GM11168 (cell line): Measurements from ENCODE around the gene ORM1.

Source experiments
- in situ Hi-C: fragments of 300-500 bp; cut with MboI; formaldehyde crosslinking; loops from one replicate; pipeline ENCODE4 v1.12.0; 2022; ENCODE audit warnings: low sequenced_read_pairs; ENCODE audit not compliant: unreplicated experiment

Gene ORM1

DNA sequence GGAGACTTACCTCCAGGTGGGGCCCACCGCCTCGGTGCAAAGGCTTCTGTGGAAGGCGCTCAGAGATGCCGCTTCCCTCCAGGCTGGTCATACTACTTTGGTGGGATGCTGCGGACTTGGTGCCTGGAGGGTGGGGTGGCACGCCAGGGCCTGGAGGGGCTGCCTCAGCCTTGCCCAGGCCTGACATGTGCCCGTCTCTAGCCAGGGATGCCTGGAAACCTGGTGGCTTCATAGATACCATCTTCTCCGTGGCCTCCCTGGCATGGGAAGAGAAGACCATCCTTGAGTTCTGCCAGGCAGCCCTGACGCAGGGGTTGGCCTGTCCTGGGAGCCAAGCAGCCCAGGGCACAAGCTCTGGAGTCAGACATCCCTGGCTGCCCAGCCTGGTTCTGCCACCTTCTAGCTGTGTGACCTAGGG, 35.0 kb downstream of the ORM1 start:
- in situ Hi-C loops = no loop called here

DNA sequence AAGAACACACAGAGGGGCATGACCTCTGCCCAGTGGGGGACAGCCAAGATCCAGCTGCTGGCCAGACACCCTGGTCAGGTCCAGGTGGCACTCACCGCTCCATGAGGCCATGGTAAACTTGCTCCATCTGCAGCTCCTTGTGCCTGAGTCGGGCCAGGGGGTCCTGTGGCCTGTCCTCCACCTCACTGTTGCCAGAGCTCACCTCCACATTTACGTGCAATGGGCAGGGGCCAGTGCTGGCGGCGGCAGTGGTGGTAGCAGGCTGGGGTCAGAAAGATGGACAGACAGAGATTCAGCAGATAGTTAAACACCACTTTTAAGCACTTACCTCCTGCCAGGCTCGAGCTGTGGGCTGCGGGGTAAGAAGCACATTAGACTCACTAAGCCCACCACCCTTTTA, 36.9 kb downstream of the ORM1 start:
- in situ Hi-C loops = no loop called here

- in situ Hi-C loops = no loop called here
Measured at GRCh38 chr9:114361542-114361941, 38.6 kb downstream of the ORM1 start.

DNA sequence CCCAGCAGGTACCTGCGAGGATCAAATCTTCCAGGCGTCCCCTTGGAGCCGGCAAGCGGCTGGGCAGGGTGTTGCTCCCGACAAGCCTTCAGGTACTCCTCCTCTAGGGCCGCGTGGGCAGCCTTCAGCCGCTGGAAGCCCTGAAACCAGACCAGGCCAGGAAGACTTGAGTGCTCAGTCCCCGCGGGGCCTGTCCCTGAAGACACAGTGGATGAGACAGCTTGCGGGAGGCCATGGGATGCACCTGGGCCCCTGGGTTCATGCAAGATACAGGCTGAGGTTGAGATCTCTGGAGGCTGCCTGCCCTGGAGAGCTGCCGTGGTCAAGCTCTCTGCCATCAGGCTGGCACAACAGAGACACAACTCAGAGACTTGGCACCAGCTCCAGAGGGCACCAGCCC, 39.5 kb downstream of the ORM1 start:
- in situ Hi-C loops = no loop called here

- in situ Hi-C loops = no loop called here
Measured at GRCh38 chr9:114363424-114363823, 40.5 kb downstream of the ORM1 start.

DNA sequence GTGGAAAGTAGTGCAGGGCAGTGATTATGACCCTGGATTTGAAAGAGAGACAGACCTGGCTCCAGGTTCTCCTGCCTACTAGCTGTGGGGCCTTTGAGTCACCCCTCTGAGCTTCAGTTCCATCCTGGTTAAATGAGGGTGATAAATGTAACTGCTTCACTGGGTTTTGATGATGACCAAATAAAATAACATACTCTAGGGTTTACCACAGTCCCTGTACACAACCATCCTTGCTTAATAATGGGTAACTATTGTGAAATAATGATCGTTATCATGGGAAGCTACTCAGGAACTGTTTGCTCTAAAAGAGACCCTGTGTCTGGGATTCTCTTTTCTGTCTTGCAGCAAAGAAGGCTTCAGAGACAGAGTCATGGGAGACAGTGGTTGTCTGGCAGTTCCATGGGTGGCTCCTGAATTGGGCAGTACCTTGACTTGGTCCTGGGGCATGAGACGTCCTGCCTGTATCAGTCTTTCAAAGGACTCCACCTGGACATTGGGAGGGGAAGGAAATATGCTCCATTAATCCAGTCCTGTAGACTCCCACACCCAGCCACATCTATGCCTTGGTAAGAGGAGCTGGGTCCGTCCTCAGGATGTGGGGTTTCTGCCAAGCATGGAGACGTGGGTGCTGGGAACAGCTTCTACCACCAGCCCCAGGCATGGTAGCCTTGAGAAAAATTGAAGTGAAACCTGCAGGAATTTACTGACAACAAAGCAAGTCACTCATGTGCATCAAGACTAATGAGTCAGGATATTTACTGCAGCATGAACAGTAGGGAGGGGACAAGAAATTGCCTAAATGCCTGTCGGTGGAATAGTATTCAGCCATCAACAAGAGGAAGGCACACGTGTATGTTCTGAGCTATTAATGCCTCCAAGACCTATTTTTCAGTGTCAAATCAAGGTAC, 41.5 kb downstream of the ORM1 start:
- in situ Hi-C loops = no loop called here

DNA sequence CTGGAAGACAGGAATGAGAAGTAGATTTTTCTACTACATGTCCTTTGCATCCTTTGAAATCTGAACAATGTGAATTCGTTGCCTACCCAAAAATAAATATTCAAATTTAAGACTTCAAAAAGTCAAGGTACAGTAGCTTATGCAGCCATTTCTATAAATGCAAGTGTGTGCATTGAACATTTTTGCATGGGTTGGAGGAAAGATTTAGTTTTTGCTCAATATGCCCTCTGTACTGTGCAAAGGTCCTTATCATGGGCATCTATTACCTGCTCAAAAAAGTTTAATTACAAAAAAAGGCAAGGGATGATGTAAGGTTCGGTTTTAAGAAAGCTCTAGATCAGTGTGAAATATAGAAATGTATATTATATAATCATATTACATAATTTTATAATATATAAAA, 42.3 kb downstream of the ORM1 start:
- in situ Hi-C loops = no loop called here

DNA sequence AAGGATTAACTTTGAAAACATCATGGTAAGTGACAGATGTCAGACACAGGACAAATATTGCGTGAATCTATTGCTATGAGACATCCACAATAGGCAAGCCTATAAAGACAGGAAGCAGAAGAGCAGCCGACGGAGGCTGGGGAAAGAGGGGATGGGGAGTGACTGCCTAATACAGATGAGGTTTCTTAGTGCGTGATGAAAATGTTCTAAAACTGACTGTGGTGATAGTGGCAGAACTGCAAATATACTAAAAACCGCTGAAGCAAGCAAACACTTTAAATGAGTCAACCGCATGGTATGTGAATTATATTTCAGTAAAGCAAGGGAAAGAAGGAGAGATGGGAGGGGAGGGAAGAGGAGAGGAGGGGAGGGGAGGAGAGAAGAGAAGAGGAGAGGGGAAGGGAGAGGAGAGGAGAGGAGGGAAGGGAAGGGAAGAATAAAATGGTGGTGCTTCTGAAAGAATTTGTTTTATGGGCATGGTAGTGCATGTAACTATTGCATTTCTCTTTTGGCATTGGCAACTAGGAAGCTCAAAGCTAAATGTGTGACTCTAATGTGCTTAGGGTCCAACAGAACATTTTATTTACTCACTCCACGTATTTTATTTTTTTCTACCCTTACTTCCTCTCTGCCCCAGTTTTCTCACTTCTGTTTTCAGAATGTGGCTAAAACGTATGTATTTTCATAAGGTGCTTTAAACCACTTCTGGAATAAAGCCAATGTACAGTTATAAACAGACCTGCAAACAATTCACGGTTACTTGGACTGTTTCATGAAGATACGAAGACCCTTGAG, 43.6 kb downstream of the ORM1 start:
- in situ Hi-C loops = no loop called here

GRCh38 chr9:114367366-114367765, 44.5 kb downstream of the ORM1 start:
- in situ Hi-C loops = no loop called here

GRCh38 chr9:114367772-114368569, 45.1 kb downstream of the ORM1 start:
- in situ Hi-C loops = no loop called here

DNA sequence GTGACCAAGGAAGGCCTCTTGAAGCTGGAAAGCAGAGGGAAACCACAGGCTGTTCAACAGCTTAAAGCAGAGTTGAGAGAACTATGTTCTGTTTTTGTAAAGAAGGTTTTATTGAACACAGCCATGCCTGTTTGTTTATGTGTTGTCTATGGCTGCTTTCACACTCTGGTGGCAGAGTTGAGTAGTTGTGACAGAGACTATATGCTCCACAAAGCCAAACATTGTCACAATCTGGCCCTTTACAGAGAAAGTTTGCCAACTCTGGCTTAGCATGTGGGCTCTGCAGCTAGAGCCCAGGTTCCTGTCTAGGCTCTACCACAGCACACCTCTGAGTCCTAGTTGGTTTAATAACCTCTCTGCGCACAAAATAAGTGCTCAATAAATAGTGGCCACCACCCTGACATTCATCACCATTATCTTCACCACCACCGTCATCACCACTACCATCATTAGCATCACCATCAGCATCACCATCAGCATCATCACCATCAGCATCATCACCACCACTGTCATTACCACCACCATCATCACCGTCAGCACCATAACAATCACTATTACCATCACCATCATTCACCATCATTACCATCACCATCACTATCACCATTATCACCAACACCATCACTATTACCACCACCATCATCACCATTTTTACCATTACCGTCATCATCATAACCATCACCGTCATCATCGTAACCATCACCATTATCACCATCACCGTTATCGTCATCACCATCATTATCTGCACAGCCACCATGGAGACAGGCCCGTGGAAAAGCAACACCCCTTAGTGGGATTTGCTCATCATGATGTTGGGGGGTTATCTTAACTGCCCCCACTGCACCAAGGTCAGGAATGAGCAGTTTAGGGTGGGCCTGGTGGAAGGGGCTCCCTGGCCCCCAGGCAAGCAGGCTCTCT, 46.6 kb downstream of the ORM1 start:
- in situ Hi-C loops = no loop called here

- in situ Hi-C loops = no loop called here
Measured at GRCh38 chr9:114370251-114370967, 47.5 kb downstream of the ORM1 start.

DNA sequence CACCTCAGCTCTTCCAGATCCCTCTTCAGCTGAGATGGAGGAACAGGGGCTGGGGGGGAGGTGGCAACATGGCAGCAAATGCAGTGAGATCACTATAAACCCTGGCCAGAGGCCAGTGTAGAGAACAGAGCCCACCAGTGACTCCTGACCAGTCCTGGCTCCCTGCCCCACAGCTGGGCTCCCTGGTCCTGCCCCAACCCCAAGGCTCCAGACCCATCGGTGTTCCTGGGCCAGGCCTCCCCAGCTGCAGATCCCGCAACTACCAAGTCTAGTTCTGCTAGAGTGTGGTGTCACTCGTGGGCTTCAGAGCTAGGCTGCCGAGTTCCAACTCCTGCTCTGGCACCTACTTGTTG, 48.0 kb downstream of the ORM1 start:
- in situ Hi-C loops = no loop called here

DNA sequence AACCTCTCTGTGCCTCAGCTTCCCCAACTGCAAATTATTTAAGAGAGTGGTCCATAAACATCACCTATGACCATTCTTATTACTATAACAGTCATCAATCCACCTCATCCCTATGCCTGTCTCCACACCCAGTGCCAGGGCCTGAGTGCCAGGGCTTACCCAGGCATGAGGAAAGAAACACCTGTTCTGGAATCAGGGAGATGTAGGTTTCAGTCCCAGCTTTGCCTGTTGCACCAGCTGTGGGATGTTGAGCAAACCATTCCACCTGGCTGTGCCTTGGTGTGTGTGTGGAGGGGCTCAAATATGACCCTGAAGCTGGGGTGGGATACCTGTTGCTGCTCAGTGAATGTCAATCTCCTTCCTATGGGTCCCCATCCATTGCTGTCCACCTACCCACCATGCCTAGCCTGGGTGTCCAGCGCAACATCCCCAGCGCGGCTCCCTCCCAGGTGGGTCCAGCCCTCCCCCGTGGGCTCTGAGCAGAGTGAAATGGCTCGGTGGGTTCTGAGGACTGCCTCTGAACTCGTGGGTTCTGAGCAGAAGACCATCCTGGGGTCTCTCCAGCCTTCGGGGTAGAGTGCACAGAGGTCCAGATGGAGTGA, 48.5 kb downstream of the ORM1 start:
- in situ Hi-C loops = no loop called here

DNA sequence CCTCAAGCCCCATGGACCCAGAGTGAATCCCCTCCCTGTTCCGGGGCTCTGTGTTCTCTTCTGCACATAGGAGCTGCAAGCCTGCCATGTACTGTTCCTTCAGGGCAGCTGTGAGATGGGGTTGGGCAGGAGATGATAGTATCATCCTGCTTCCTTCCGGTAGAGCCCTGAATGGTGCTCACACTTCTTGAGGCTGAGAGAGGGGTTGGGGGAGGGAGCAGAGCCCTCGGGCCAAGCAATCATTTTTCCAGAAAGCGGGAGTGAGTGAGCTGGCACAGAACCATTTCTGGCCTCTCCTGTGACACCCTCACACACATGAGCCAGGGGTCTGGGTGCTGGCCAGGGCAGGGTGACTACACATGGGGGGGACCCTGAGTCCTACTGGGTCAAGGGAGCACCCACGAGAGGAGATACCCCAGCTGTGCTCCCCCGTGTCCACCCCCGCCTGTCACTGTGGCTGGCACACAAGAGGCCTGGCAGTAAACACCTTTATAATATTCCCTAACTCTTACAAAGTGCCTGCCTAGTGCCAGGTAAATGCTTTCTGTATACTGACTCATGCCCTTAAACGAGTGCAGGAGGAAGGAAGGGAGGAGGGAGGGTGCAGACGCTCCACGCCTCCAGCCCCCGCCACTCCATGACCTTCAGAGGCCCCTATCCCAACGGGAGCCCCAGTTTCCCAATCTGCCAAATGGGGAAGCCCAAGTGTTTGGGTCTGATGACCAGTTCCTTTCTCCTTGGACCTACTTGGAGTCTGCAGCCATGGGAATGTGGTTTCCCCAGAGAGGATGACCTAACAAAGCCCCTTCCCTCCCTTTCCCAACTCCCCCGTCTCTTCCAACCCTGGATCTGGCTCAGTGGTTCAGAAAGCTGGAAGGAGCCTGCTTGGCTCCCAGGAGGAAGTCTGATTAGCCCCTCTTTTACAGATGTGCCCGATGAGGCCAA, 49.3 kb downstream of the ORM1 start:
- in situ Hi-C loops = no loop called here

- in situ Hi-C loops = no loop called here
Measured at GRCh38 chr9:114372921-114373448, 50.1 kb downstream of the ORM1 start.

GRCh38 chr9:114373960-114374730, 51.2 kb downstream of the ORM1 start:
- in situ Hi-C loops = no loop called here
